ENCODE results near the gene SYNGR4. TPM values are rescaled to one million over a fixed set of nuclear protein-coding genes. Genes with fewer than 3 reads are reported as not detected.

SYNGR4 gene
- total RNA-seq, 4 donors from 2014 or later = not detected

DNA sequence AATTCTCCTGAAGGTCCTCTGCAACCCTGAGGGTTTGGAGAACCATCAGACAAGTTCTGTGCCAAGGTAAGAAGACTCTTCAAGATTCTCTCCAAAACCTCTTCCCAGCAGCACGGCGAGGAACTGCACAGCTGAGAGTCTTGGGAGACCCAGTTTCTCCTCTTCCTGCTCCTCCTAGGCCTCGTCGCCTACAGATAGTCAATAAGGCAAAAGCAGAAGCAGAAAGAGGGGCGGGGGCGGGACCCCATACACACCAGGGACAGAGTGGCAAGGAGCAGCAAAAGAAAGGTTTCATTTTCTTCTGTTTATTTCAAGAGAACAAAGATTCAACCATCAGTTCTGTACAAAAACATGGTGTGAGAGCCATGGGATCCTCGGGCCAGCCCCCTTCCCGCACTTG is 18.1 kb downstream of the SYNGR4 start:
- no peaks in the 10 kb centered on the region for H3K9me3 ChIP-seq
- H3K4me1 ChIP-seq = no peaks in the 10 kb centered on the region
- H3K27me3 ChIP-seq = no peaks in the 10 kb centered on the region
- intact Hi-C loops (cut with DNase I; ENCODE audit: low total_unique reads) = no loop called here
- DNase-seq = no peak
- H3K27ac ChIP-seq = no peak overlapping the region
- TF ChIP-seq, protein P1, sequence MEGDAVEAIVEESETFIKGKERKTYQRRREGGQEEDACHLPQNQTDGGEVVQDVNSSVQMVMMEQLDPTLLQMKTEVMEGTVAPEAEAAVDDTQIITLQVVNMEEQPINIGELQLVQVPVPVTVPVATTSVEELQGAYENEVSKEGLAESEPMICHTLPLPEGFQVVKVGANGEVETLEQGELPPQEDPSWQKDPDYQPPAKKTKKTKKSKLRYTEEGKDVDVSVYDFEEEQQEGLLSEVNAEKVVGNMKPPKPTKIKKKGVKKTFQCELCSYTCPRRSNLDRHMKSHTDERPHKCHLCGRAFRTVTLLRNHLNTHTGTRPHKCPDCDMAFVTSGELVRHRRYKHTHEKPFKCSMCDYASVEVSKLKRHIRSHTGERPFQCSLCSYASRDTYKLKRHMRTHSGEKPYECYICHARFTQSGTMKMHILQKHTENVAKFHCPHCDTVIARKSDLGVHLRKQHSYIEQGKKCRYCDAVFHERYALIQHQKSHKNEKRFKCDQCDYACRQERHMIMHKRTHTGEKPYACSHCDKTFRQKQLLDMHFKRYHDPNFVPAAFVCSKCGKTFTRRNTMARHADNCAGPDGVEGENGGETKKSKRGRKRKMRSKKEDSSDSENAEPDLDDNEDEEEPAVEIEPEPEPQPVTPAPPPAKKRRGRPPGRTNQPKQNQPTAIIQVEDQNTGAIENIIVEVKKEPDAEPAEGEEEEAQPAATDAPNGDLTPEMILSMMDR (IDR thresholded peaks at IDR 0.05) = no peak
- TF ChIP-seq POLR2A (IDR thresholded peaks at IDR 0.05) = no peak
- no peak overlapping the region for H3K4me3 ChIP-seq
- no peaks in the 10 kb centered on the region for H3K36me3 ChIP-seq

DNA sequence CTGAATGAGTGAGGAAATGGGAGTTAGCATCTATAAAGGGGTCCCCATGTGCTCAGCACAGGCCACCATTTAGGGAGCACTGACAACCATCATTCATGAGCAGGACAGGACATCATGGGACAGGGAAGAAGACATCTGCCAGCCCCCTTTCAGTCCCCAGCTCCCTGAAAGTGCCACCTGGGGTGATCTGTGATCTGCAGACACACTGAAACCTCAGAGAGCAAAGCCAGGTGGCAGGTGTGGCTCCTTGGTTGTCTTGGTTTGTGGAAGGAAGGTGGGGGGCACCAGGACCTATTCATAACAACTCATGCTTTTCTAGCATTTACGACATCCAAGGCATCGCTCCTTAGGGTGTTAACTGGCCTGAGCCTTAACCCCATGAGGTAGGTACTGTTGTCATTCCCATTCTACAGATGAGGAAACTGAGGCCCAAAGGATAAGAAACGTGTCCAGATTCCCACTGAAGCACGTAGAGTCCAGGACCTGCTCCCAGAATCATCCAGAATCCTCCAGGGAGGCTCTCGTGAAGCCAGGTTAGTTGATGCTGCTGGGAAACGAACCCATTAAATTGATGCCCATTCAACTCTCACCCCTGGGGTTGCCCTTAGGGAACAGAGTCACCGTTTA is 21.4 kb downstream of the SYNGR4 start:
- intact Hi-C loops (cut with DNase I; ENCODE audit: low total_unique reads) = no loop called here
- no peak for TF ChIP-seq POLR2A (IDR thresholded peaks at IDR 0.05)
- TF ChIP-seq, protein P1 (IDR thresholded peaks at IDR 0.05) = no peak
- H3K36me3 ChIP-seq = no peaks in the 10 kb centered on the region
- no peak overlapping the region for H3K4me3 ChIP-seq
- H3K9me3 ChIP-seq = no peaks in the 10 kb centered on the region
- no peak for DNase-seq
- peaks cover 0 to 10% of the 10 kb centered on the region in 2 donors for H3K4me1 ChIP-seq
- H3K27ac ChIP-seq = no peak overlapping the region
- H3K27me3 ChIP-seq = no peaks in the 10 kb centered on the region

DNA sequence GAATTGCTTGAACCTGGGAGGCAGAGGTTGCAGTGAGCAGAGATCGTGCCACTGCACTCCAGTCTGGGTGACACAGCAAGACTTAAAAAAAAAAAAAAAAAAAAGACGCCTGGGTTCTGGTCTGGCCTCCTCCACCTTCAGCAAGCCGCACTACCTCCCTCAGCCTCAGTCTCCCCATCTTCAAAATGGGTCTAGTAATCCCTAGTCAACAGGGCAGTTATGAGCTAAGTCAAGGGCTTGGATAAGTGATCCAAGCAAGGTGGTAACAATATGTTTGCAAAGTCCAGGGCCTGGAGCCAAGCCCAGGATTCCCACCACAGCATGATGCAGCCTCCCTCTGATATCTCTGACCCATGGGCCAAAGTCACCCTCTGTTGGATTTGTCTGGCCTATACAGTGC is 22.8 kb downstream of the SYNGR4 start:
- TF ChIP-seq, protein P1 (IDR thresholded peaks at IDR 0.05) = no peak
- TF ChIP-seq POLR2A (IDR thresholded peaks at IDR 0.05) = no peak
- no peak overlapping the region for H3K4me3 ChIP-seq
- H3K27ac ChIP-seq = no peak overlapping the region
- intact Hi-C loops (cut with DNase I; ENCODE audit: low total_unique reads) = no loop called here
- no peaks in the 10 kb centered on the region for H3K9me3 ChIP-seq
- DNase-seq = no peak
- no peaks in the 10 kb centered on the region for H3K36me3 ChIP-seq
- no peaks in the 10 kb centered on the region for H3K27me3 ChIP-seq
- peaks cover 0 to 10% of the 10 kb centered on the region in 2 donors for H3K4me1 ChIP-seq

DNA sequence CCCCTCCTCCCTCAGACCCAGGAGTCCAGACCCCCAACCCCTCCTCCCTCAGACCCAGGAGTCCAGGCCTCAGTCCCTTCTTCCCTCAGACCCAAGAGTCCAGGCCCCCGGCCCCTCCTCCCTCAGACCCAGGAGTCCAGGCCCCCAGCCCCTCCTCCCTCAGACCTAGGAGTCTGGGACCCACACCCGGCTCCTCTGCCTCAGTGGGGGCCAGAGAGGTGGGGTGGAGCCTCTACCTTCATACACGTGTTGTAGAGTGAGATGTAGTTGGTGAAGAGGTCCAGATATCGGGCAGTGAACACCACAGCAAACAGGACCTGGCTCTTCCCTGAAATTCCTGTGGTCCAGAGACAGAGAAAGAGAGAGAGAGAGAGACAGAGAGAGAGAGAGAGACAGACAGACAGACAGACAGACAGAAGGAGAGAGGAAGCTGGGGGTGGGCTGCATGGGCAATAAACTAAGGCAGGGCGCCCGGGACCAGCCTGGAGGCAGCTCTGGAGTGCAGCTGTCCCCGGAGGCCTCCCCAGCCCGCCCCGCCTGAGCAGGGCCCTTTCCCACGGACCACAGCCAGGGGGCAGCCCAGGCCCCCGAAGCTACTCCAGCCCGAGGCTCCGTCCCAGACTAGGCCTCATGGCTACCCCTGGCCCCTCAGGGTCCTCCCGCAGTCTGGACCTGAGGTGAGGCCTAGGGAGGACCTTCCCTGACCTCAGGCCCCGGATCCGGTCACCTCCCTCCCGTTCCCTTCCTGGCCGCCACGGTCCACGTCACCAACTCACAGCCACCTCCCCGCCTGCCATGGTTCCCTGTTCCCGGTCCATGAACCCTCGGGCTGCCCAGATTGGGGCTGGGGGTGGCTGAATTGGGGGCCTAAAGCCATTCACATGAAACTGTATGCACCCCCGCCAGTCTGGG is 26.3 kb downstream of the SYNGR4 start:
- Histone ChIP-seq H3K27me3 (peaks cover 8 to 21% of the 10 kb centered on the region in 2 donors), H3K9me3 (no peaks in the 10 kb centered on the region), H3K36me3 (no peaks in the 10 kb centered on the region), H3K4me1 (peaks cover 0 to 16% of the 10 kb centered on the region in 2 donors), H3K4me3 (peak overlapping the region; percentile 84 to 91), H3K27ac (peak overlapping the region; percentile 87 to 92)
- TF ChIP-seq POLR2A (IDR thresholded peaks at IDR 0.05) = no peak
- TF ChIP-seq, protein P1 (IDR thresholded peaks at IDR 0.05) = peak; percentile 62 to 77 (median 72)
- intact Hi-C loops (cut with DNase I; ENCODE audit: low total_unique reads) = loop anchor here (10.0 kb wide), 1 partner anchor 54 kb away; the partner anchor contains the start of gene GRWD1
- peak; percentile 42 to 61 for DNase-seq

Data from uterus (tissue), 4 donors.